Caco-2 (cell line): ENCODE measurements around the gene XRCC4. TPM values are rescaled to one million over a fixed set of nuclear protein-coding genes. Genes with fewer than 3 reads are reported as not detected.

Source experiments
- BruUV-seq: library from RNA; stranded (reverse); fragments of 400-500 nt; replicated peaks from 2 replicates; lab custom pipeline; 2021; lab: Mats Ljungman, UMichigan
- CTCF ChIA-PET: fragments of 300-600 bp; sonication (Branson Sonifier 250); formaldehyde crosslinking; loops from one replicate; lab custom pipeline; 2022; ENCODE audit warnings: antibody characterized with exemption; lab: Charles Lee
- POLR2A ChIA-PET: fragments of 300-600 bp; sonication (Branson Sonifier 250); formaldehyde crosslinking; loops from one replicate; lab custom pipeline; 2022; ENCODE audit warnings: antibody characterized with exemption; lab: Charles Lee
- DNase-seq, 2 experiments: peaks; one replicate each; pipeline versions ENCODE4 v3.0.0 to v3.0.0-alpha.2; 2020 to 2022
- H3K27me3 ChIP-seq: replicated peaks from 2 replicates; pipeline ENCODE4 v1.6.0; 2011; ENCODE audit warnings: low read length; ENCODE audit not compliant: control insufficient read depth, insufficient read depth
- H3K36me3 ChIP-seq: 2 replicates; pipeline ENCODE4 v1.5.1; 2011; ENCODE audit warnings: low read length; ENCODE audit not compliant: control insufficient read depth, insufficient read depth
- H3K4me1 ChIP-seq: fragments of 250-450 bp; sonication (Bioruptor Pico); 2 replicates; pipeline ENCODE4 v1.5.1; 2020; ENCODE audit warnings: mild to moderate bottlenecking
- H3K4me3 ChIP-seq: 2 replicates; pipeline ENCODE4 v1.5.1; 2011; ENCODE audit warnings: low read depth, mild to moderate bottlenecking, control low read depth, low read length
- H3K9me3 ChIP-seq: fragments of 250-450 bp; sonication (Bioruptor Pico); 2 replicates; pipeline ENCODE4 v1.5.1; 2020; ENCODE audit warnings: mild to moderate bottlenecking, moderate library complexity
- H3K27ac Mint-ChIP-seq: one replicate; pipeline ENCODE4 v1.8.0; 2022; ENCODE audit warnings: mixed read lengths; ENCODE audit not compliant: unreplicated experiment
- H3K27me3 Mint-ChIP-seq: one replicate; pipeline ENCODE4 v1.8.0; 2022; ENCODE audit warnings: mixed read lengths; ENCODE audit not compliant: insufficient read depth, unreplicated experiment
- H3K36me3 Mint-ChIP-seq: one replicate; pipeline ENCODE4 v1.8.0; 2022; ENCODE audit warnings: mild to moderate bottlenecking, mixed read lengths; ENCODE audit not compliant: insufficient read depth, unreplicated experiment
- H3K4me1 Mint-ChIP-seq: one replicate; pipeline ENCODE4 v1.8.0; 2022; ENCODE audit warnings: low read depth, mixed read lengths; ENCODE audit not compliant: unreplicated experiment
- H3K4me3 Mint-ChIP-seq: one replicate; pipeline ENCODE4 v1.8.0; 2022; ENCODE audit warnings: mild to moderate bottlenecking, moderate library complexity, mixed read lengths; ENCODE audit not compliant: unreplicated experiment
- H3K9me3 Mint-ChIP-seq: one replicate; pipeline ENCODE4 v1.8.0; 2022; ENCODE audit warnings: mixed read lengths; ENCODE audit not compliant: unreplicated experiment
- CTCF ChIP-seq, 2 experiments: fragments of 200-600 bp in 1 of 2; IDR thresholded peaks; 1 replicate in 1 of 2; 2 replicates in 1 of 2; pipeline versions ENCODE4 v1.5.1 to v1.8.0; 2011 to 2022; ENCODE audit warnings: antibody characterized with exemption in 1 of 2, control low read depth in 1 of 2, inconsistent platforms in 1 of 2, low read depth in 1 of 2, low read length in 1 of 2, mild to moderate bottlenecking in 1 of 2, moderate library complexity in 1 of 2; ENCODE audit not compliant: insufficient read depth in 1 of 2, severe bottlenecking in 1 of 2, unreplicated experiment in 1 of 2
- intact Hi-C: fragments of 100-400 bp; cut with micrococcal nuclease; formaldehyde crosslinking; loops from one replicate; pipeline ENCODE4 v1.10.0; 2022; ENCODE audit not compliant: unreplicated experiment
- total RNA-seq: library from RNA; stranded (reverse); gene quantifications from 2 replicates; pipeline ENCODE4 v1.2.3, GENCODE V29; 2022

The XRCC4 gene
- total RNA-seq, 1 experiment from 2014 or later = 13.0 TPM

- Mint-ChIP-seq H3K27ac (no peak overlapping the region), H3K4me3 (no peak overlapping the region), H3K9me3 (peaks cover 10% of the 10 kb centered on the region), H3K27me3 (no peaks in the 10 kb centered on the region), H3K4me1 (no peaks in the 10 kb centered on the region), H3K36me3 (no peaks in the 10 kb centered on the region)
- Histone ChIP-seq H3K4me3 (no peak overlapping the region), H3K9me3 (no peaks in the 10 kb centered on the region), H3K27me3 (no peaks in the 10 kb centered on the region), H3K36me3 (no peaks in the 10 kb centered on the region), H3K4me1 (no peaks in the 10 kb centered on the region; the same call in 1 of the 2 replicates)
- CTCF ChIA-PET = no interaction called here
- TF ChIP-seq CTCF (IDR thresholded peaks at IDR 0.05; ENCODE audit: insufficient read depth in 1 of 2, low read depth in 1 of 2, low read length in 1 of 2, severe bottlenecking in 1 of 2, unreplicated experiment in 1 of 2) = no peak
- no TSS peak for BruUV-seq
- POLR2A ChIA-PET = no interaction called here
- intact Hi-C loops = no loop called here
- DNase-seq = no peak
Observed at GRCh38 chr5:83371726-83372125, 294.4 kb downstream of the XRCC4 start.

GRCh38 chr5:83374547-83374946 lies 297.2 kb downstream of the XRCC4 start:
- Histone ChIP-seq H3K27me3 (no peaks in the 10 kb centered on the region), H3K36me3 (no peaks in the 10 kb centered on the region), H3K4me1 (no peaks in the 10 kb centered on the region; the same call in 1 of the 2 replicates), H3K4me3 (no peak overlapping the region), H3K9me3 (no peaks in the 10 kb centered on the region)
- Mint-ChIP-seq H3K36me3 (no peaks in the 10 kb centered on the region), H3K9me3 (peaks cover 10% of the 10 kb centered on the region), H3K4me1 (no peaks in the 10 kb centered on the region), H3K4me3 (no peak overlapping the region), H3K27me3 (no peaks in the 10 kb centered on the region), H3K27ac (no peak overlapping the region)
- POLR2A ChIA-PET = no interaction called here
- intact Hi-C loops = no loop called here
- CTCF ChIA-PET = no interaction called here
- DNase-seq = no peak
- no peak for TF ChIP-seq CTCF (IDR thresholded peaks at IDR 0.05; ENCODE audit: insufficient read depth in 1 of 2, low read depth in 1 of 2, low read length in 1 of 2, severe bottlenecking in 1 of 2, unreplicated experiment in 1 of 2)
- no TSS peak for BruUV-seq

GRCh38 chr5:83375049-83375745 lies 297.9 kb downstream of the XRCC4 start:
- H3K27ac Mint-ChIP-seq = no peak overlapping the region

More at GRCh38 chr5:83375049-83375745, 297.9 kb downstream of the XRCC4 start:
- no peaks in the 10 kb centered on the region for H3K27me3 ChIP-seq
- Mint-ChIP-seq H3K27me3 (no peaks in the 10 kb centered on the region), H3K4me3 (no peak overlapping the region), H3K36me3 (no peaks in the 10 kb centered on the region), H3K9me3 (peaks cover 10% of the 10 kb centered on the region), H3K4me1 (no peaks in the 10 kb centered on the region)
- ChIA-PET CTCF (no interaction called here), POLR2A (no interaction called here)
- no peak overlapping the region for H3K4me3 ChIP-seq
- H3K36me3 ChIP-seq = no peaks in the 10 kb centered on the region
- no peaks in the 10 kb centered on the region; the same call in 1 of the 2 replicates for H3K4me1 ChIP-seq
- no peaks in the 10 kb centered on the region for H3K9me3 ChIP-seq
- intact Hi-C loops = no loop called here
- DNase-seq = no peak
- no peak for TF ChIP-seq CTCF (IDR thresholded peaks at IDR 0.05; ENCODE audit: insufficient read depth in 1 of 2, low read depth in 1 of 2, low read length in 1 of 2, severe bottlenecking in 1 of 2, unreplicated experiment in 1 of 2)
- BruUV-seq = no TSS peak
